ENCODE data around the gene NSUN5.
"Not testable (repeated sequence)": the region's sequence is repeated elsewhere in the genome, so short reads cannot be mapped to it uniquely, and the experiment has no call there.

The NSUN5 gene

DNA sequence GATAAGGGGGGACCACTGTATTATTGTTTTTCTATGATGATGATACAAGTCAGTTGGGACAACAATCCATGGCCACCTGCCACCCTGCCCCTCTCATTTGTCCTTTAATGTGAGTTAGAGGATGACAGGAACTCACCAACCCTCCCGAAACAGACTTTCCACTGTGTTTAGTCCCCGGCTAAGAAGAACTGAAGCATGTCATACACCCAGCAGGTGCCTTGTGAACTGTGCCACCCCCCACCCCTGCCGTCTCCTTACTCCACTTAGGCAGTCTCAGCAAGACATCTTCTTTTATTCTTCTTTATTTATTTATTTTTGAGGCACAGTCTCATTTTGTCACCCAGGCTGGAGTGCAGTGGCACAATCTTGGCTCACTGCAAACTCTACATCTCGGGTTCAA lies 40.8 kb downstream of the NSUN5 start:
- DNase-seq = not testable (repeated sequence)

DNA sequence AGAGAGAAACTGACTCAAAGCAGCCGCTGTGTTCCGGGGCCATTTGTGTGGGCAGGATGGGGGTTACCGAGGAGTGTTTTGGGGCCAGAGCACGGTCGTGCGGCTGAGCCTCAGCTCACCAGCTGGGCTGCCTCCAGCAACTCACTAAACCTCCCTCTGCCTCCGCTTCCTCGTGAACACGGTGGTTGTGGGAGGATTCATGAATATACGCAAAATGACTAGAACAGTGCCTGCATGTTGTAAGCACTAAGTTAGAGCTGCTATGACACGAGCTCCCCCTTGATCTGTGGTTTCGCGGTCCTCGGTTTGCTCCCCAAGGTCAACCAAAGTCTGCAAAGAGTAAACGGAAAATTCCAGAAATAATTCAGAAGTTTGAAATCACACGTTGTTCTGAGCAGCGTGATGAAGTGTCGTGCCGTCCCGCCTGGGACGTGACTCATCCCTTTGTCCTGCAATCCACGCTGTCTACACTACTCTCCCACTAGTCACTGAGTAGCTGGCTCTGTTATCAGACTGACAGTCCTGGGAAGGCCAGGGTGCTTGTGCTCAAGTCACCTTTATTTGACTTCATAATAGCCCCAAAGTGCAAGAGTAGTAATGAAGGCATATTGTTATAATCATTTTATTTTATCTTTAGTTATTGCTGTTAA lies 41.8 kb downstream of the NSUN5 start:
- DNase-seq = not testable (repeated sequence)

DNA sequence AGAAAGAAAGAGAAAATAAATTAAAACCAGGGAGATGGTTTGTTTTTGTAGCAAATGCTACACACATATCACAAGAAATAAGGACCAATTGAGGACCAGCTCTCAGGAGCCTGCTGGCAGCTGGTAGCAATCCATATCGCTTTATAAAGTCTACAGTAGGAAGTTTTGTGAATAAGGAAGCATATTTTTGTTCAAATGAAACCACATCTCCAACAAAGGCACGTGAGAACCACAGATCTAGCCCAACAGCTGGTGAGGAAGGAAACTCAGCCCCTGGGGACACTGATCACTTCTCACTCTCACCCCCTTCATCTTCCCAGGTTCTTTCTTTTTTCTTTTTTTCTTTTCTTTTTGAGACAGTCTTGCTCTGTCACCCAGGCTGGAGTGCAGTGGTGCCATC lies 46.2 kb downstream of the NSUN5 start:
- not testable (repeated sequence) for DNase-seq
